Upper lobe of left lung (tissue), 4 donors: ENCODE measurements around the gene PRDM7.

Experiments used
- EP300 ChIP-seq, 4 donors: sonication (generic); formaldehyde crosslinking; IDR thresholded peaks; one replicate each; pipeline ENCODE4 v1.5.1; 2017; ENCODE audit warnings: antibody characterized with exemption in 4 of 4, control low read depth in 2 of 4
- POLR2A ChIP-seq, 4 donors: fragments of 450-650 bp; IDR thresholded peaks; one replicate each; pipeline ENCODE4 v1.5.1; 2016 to 2017; ENCODE audit warnings: antibody characterized with exemption in 4 of 4, mild to moderate bottlenecking in 2 of 4
- POLR2AphosphoS5 ChIP-seq, 2 donors: sonication (generic); formaldehyde crosslinking; IDR thresholded peaks; one replicate each; pipeline ENCODE4 v1.5.1; 2017; ENCODE audit warnings: antibody characterized with exemption in 2 of 2
- TF ChIP-seq, protein P1 (sequence below), 6 experiments: fragments of 450-650 bp in 4 of 6; fragments of 200-600 bp in 2 of 6; sonication (generic) in 2 of 6; IDR thresholded peaks; one replicate each; pipeline ENCODE4 v1.5.1; 2016 to 2019; ENCODE audit warnings: antibody characterized with exemption in 6 of 6

DNA sequence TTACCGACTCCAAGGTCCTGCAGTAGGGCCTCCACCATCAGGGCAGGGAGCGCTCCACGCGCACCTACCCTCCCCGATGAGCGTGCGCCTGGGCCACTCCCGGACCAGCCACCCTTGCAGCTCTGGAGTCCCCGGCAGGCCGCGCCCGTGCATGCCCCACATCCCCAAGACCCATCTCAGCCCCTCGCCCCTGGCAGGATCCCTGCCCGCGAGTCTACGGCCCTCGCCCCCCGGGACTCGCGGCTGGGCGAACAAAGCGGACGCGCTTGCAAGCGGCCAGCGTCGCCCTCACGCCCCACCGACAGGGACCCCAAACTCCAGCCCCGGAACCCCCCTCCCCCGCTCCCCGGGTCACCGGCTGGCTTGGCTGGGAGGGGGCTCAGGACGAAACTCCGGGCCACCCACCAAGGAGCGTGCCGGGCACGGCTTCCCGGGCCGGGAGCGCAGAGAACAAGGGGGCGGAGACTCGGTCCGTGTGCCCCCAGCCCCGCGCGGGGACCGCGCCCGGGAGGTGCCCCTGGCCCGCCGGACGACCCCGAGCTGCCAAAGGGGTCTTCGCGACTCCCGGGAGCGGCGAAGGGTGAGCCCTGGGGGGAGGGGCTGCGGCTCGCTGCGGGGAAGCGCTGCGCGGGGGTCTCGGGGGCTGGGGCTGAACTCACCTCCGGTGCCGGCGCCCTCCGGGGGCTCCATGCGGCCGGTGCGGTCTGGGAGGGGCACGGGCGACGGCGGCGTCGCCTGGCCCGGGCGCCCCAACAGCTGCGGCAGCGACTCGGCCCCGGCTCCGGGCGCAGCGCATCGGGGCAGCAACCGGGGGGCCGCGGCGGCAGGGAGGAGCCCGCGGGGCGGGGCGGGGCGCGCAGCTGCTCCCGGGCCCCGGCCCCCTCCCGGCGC is 58.2 kb downstream of the PRDM7 start, which contains the start of gene DBNDD1:
- TF ChIP-seq POLR2AphosphoS5 (IDR thresholded peaks at IDR 0.05), result no peak
- TF ChIP-seq, protein P1, sequence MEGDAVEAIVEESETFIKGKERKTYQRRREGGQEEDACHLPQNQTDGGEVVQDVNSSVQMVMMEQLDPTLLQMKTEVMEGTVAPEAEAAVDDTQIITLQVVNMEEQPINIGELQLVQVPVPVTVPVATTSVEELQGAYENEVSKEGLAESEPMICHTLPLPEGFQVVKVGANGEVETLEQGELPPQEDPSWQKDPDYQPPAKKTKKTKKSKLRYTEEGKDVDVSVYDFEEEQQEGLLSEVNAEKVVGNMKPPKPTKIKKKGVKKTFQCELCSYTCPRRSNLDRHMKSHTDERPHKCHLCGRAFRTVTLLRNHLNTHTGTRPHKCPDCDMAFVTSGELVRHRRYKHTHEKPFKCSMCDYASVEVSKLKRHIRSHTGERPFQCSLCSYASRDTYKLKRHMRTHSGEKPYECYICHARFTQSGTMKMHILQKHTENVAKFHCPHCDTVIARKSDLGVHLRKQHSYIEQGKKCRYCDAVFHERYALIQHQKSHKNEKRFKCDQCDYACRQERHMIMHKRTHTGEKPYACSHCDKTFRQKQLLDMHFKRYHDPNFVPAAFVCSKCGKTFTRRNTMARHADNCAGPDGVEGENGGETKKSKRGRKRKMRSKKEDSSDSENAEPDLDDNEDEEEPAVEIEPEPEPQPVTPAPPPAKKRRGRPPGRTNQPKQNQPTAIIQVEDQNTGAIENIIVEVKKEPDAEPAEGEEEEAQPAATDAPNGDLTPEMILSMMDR (IDR thresholded peaks at IDR 0.05), result no peak
- TF ChIP-seq POLR2A (IDR thresholded peaks at IDR 0.05), result no peak
- no peak for TF ChIP-seq EP300 (IDR thresholded peaks at IDR 0.05)
